Daoy (cell line): ENCODE measurements around the gene N4BP2. TPM values are rescaled to one million over a fixed set of nuclear protein-coding genes. Genes with fewer than 3 reads are reported as not detected.

Source experiments
- DNase-seq: peaks from one replicate; pipeline ENCODE4 v3.0.0-alpha.2; 2015; ENCODE audit warnings: low read depth
- total RNA-seq: library from RNA; depleted of rRNA; stranded (reverse); fragments of >200 nt; shearing (Covaris generic); gene quantifications from 2 replicates; pipeline ENCODE4 v1.2.3, GENCODE V29; 2014

Gene N4BP2
- total RNA-seq, 1 experiment from 2014 or later, result 4.0 TPM

GRCh38 chr4:40192114-40193015 is 135.7 kb downstream of the N4BP2 start:
- no peak for DNase-seq

- DNase-seq, result no peak
These were observed 136.4 kb downstream of the N4BP2 start for GRCh38 chr4:40193016-40193571.

DNA sequence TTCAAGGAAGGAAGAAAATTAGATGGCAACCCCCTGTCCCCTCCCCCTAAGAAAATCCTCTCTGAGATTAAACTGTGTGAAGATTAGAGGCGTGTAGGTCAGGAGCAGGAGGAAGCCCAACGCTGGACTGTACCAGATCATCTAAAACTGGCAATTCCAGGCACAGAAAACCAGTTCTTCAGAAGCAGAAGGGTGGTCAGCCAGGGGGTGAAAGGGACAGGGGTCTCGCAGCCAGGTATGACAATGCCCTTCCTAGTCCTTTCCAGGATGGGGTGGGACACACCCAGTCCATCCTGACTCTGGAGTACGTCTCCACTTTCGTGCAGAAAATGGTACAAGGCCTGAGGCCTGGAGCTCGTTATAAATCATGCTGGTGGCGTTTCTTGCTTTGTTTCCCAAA is 136.9 kb downstream of the N4BP2 start:
- DNase-seq, result no peak

- peak; percentile 15 for DNase-seq
These were observed 138.0 kb downstream of the N4BP2 start for GRCh38 chr4:40194602-40195161.

DNA sequence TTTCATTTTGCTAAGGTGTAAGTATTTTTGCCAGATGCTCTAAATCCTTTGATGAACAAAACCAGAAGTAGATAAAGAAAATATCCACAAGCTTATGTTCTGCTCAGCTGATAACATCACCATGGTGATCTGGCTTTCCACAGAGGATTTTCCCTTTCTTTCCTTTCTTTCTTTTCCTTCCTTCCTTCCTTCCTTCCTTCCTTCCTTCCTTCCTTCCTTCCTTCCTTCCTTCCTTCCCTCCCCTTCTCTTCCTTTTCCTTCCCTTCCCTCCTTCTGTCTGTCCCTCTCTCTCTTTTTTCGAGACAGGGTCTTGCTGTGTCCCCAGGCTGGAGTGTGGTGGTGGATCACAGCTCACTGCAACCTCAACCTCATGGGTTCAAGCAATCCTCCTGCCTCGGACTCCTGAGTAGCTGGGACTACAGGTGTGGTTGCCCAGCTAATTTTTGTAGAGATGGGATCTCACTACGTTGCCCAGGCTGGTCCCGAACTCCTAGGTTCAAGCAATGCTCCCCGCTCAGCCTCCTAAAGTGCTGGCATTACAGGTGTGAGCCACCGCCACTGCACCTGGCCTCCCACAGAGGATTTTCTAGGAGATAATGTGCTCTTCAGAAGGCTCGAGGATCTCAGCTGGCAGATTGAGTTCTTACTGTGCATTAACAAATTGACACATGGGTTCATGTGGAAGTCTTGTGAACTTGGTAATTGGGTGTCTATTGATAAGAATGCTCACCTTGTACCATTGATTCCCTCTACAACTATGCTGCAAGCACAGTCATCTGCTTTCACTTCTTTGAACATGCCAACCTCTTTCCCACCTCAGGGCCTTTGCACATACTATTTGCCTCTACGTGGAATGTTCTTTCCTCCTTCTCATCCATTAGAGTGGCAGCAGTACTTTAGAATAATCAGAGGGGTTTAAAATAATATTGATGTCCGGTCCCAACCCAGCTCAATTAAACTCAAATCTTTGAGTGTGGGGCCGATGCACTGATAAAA is 138.8 kb downstream of the N4BP2 start:
- no peak for DNase-seq

GRCh38 chr4:40196272-40196671 is 139.6 kb downstream of the N4BP2 start:
- DNase-seq, result no peak

GRCh38 chr4:40196724-40197281 is 140.2 kb downstream of the N4BP2 start, which contains the start of gene RHOH:
RHOH (plus strand) TSS chr4:40197031; CDS start chr4:40243387, 46,356 bp downstream.
- no peak for DNase-seq

DNA sequence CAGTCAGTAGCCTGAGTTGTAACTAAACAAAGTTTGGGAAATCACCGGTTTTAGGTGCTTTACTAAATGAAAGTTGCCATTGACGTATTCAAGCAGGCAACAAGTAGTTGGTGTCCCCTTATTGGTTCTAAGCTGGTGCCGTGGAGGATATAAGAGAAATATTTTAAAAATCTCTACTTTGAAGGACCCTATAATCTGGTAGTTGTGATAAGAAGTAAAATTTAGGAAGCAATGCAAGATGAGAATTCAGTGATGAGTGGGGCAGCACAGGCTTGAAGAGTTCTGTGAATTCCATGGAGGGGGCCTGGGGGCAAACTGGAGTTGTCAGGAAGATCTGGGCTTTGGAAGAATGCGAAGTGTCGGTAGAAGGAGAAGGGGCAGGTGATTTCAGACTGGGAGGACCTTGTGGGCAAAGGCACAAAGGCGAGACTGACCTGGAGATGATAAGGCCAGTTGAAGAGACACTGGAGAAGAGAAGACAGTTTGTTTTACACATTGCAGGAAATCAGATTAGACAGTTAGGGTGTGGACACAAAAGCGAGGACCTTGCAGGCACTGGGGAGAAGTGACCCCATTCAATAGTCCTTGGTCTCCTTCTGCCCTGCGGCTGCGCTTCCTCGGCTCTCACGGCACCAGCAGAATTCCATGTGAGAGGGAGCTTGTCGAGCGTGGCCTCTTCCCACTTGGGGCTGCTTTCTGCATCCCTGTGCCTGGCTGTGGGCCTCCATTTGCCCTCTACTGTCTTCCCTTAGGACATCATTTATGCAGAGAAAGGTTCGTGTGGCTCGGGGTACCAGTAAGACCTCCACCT is 141.4 kb downstream of the N4BP2 start:
- no peak for DNase-seq

GRCh38 chr4:40199179-40199670 is 142.6 kb downstream of the N4BP2 start:
- DNase-seq, result no peak

- DNase-seq, result peak; percentile 17
These were observed 143.6 kb downstream of the N4BP2 start for GRCh38 chr4:40199999-40200874.

DNA sequence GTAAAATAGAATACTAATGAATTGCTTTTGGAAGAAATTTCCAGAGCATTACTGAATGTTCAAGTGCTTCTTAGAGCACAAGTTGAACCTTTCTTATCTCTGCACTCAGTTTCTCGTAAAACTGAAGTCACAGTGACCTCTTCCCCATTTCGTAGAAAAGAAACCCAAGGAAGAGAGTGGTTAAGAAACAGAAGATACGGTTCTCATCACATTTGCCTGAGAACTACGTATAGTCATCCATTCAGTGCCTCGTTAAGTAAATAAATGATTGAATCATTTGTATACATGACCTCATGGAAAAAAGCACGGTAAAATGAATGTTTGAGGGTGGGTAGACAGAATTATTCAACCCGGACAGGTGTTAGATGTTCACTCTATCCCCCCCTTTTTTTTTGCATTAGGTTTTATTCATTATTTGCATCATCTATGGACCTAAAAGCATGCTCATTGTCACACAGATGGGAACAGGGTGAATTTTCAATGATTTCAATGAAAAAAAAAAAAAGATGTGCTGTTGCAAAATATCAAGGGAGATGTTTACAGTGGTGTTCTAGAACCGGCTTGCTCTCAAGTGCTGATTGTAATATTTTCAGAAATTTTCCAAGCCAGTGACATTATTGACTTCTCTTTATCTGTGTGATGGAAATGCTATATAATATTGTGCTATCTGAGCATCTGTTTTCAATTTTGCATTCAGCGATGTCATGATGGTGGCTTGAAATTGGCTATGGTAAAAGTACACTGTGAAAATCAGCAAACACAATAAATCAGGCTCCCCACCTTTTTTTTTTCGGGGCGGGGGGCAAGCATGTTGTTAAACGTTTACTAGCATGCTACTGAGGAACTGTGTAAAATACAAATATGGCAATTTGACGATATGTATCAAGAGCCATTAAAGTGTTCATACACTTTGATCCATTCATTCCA is 144.5 kb downstream of the N4BP2 start:
- peak; percentile 9 for DNase-seq

DNA sequence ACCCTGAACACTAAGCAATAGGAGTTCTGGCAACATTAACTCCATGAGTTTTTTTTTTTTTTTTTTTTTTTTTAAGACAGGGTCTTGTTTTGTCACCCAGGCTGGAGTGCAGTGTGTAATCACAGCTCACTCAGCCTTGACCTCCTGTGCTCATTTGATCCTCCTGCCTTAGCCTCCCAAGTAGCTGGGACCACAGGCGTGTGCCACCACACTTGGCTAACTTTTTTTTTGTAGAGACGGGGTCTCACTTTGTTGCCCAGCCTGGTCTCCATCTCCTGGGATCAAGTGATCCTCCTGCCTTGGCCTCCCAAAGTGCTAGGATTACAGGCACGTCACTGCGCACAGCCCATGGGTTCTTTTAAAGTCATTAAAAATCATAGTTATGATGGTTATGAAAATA is 145.2 kb downstream of the N4BP2 start:
- no peak for DNase-seq

DNA sequence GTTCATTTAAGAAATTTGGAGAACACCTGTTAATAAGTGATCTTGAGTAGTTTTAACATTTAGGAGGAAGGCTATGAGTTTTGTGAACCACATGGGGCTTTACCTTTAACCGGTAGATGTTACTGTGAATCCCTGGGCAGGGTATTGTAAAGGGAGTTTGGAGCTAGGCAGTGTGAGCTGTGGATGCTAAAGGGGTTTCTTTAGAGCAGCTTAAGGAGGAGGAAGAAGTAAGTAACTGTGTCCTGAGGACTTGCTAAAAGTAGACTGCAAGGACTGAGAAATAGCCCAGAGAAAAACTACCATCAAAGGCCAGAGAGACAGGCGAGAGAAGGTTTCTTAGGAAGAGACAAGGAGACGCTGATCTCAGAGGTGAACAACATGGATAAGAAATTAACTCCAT is 145.8 kb downstream of the N4BP2 start:
- no peak for DNase-seq

DNA sequence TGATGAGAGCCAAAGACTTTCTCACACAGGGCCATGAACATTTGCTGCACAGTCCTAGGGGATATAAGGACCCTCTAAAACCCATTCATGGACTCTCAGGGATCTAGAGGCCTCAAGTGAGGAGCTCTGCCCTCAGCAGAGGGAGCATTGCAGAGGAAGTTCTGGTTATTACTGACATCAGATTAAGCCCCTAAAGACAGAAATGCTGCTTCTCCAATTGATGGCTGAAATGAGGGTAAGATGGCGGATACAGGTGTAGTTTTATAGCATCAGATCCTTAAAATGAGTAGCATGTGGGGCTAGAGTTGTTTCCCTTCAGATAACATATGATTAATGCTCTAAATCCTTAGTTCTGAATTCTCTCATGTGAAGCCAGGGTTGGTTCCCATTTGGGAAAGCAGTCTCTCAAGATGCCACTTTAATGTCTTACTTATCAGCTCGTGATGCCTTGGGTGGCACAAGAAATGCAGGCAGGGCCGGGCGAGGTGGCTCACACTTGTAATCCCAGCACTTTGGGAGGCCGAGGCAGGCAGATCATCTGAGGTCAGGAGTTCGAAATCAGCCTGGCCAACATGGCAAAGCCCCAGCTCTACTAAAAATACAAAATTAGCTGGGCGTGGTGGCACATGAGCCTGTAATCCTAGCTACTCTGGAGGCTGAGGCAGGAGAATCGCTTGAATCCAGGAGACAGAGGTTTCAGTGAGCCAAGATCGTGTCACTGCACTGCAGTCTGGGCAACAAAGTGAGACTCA is 148.0 kb downstream of the N4BP2 start:
- DNase-seq, result no peak

DNA sequence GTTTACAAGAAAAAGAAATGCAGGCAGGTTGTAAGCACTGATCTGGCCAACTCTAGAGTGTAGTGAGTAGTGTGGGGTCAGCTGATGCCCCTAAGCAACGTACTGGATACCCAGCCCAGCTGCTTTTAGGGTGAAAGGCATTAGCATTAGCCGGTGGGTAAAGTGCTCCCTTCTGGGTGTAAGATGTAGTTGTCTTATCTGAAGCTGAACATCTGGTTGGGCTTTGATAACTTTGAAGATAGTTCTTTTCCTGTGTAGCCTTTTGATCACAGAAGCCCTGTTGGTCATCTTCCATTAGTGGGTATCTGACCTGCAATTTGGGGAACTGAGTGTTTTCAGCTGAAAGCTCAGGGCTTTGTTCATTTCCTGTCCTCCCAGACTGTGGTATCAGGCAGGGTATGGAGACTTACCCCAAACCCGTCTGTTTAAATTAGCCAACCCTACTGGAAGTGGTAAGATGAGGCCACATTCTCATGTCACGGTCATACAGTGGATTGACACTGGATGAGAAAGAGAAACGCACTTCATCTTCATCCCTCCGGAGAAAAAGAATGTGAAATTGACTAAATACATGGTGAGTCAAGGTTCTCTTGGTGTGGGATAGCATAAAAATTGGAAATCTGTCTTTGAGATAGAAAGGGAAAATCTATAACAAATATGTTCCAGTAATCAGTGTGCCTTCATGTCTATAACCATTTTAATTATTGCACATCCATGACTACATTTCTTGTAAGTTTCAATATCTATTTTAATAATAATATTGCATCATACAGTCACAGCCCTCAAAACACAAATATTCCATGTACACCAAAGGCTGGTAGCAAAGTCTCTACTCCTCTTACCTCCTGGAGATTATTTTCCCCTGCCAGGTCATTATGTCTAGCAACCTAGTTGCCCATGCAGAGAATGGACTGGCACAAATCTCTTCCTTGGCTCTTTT is 148.9 kb downstream of the N4BP2 start:
- no peak for DNase-seq

DNA sequence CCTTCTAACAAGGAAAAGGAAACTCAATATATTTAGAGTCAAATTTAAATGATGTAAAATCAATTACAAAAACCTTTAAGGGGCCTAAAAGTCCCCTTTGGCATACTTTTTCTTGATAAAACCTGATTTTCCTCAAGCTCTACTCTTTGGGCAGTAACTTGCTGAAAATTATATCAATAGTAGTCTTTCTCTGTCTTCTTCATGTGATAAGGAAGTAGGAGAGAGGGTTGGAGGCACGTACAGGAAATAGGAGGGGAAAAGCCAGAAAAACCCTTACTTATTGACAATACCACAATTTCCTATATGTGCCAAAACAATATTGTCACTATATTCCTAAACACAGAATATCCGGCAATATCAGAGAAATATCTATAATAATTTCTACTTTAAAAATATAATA is 149.8 kb downstream of the N4BP2 start:
- DNase-seq, result no peak
